NT2/D1 (cell line): Measurements from ENCODE around the gene DDX52.

Source experiments
- SUZ12 ChIP-seq: IDR thresholded peaks from 2 replicates; pipeline ENCODE4 v1.6.1; 2011; ENCODE audit not compliant: insufficient read length, insufficient read depth; ENCODE audit errors: extremely low read depth
- YY1 ChIP-seq: IDR thresholded peaks from 2 replicates; pipeline ENCODE4 v1.6.1; 2011; ENCODE audit not compliant: insufficient read length, insufficient read depth
- ZNF274 ChIP-seq: IDR thresholded peaks from 2 replicates; pipeline ENCODE4 v1.6.1; 2011; ENCODE audit warnings: mild to moderate bottlenecking, low read depth, low read length

- no peak for TF ChIP-seq SUZ12
- TF ChIP-seq ZNF274: no peak
- TF ChIP-seq YY1: no peak
Measured at GRCh38 chr17:37678036-37678435, 34.8 kb upstream of the DDX52 start.
